ENCODE measurements around the gene TNS4. TPM values are rescaled to one million over a fixed set of nuclear protein-coding genes. Genes with fewer than 3 reads are reported as not detected.

The TNS4 gene
- polyA plus RNA-seq, 3 donors = 0.06 to 0.17 TPM; not detected in 1

DNA sequence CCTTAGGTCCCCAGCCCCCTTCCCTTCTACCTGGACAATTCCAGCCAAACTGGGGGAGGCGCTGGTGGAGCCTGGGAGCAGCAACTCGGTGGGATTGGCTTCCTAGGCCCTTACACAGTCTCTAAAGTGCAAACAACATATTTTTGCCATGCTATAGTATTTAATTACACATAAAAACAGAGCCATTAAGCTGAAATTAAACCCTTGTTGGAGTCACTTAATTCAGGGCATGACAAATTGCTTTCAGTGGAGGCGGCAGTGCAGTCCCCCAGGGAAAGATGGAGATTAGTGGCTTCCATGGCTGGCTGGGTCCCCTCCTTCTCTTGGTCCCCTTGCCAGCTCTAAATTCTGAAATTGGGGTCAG lies 40.8 kb downstream of the TNS4 start:
- DNase-seq (ENCODE audit: low read depth in 3 of 3, low spot score in 2 of 3) = no peak

DNA sequence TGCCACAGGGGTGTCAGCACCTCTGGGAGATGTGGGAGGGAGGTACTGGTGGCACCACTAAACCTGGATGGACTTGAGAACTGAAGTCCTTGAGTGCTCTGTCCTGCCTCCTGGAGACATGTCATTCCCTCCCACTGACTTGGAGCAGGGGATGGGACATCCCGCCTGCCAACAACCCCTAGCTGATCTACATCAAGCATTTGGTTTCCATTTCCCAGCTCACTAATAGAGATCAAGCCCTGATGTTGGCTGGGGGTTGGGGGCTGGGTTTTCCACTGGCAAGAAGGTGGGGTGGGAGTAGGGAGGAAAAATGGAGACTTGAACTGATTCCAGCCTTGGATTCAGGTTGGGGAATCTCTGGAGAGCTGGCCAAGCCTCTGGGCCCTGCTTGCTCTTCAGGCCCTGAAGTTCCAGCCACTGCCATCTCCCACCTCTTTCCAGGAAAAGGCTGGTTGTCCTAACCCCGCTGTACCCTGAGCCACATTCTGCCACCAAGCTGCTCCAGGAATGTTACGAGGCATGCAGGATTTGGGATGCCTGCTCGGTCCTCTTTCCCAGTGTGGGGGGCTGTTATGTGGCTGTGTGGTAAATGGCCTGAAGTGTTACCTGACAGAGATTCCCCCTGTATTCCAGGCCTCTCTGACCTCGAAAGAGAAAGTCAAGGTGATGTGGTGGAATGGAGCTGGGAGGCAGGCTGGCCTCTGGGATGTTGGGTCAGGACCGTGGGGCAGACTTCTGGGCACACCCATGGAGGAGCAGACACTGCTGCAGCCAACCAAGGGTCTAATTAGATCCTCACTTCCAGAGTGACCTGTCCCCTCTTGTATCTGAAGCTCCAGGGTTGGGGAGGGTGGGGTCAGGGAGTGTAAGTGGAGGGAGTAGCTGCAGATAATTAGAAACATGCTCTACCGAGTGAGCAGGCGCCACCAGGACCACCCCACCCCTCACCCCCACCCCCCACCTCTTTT lies 41.5 kb downstream of the TNS4 start:
- no peak for DNase-seq (ENCODE audit: low read depth in 3 of 3, low spot score in 2 of 3)

DNA sequence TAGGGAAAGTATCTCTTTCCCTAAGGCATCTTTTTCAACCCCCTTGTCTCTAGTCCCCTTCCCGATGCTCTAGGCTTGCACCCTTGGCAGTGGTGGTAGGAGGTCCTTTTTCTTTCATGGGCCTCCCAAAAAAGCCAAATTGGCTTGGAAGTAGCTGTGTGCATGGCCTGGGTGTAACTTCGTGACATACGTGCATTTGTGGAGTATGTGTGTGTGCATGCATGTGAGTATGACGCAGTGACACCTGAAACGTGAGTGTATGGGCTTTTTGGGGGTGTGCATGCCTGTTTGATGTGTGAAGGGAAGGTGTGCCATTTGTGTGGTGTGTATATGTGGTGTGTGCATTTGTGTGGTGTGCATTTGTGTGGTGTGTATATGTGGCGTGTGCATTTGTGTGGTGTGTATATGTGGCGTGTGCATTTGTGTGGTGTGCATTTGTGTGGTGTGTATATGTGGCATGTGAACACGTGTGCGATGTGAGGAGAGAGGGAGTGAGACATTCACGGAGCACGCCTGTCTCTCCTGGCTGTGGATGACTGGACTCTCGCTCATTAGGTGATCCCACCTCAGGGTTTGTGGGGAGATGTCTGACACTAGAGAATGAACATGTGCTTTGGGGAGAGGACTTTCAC lies 42.5 kb downstream of the TNS4 start:
- DNase-seq (ENCODE audit: low read depth in 3 of 3, low spot score in 2 of 3) = no peak

DNA sequence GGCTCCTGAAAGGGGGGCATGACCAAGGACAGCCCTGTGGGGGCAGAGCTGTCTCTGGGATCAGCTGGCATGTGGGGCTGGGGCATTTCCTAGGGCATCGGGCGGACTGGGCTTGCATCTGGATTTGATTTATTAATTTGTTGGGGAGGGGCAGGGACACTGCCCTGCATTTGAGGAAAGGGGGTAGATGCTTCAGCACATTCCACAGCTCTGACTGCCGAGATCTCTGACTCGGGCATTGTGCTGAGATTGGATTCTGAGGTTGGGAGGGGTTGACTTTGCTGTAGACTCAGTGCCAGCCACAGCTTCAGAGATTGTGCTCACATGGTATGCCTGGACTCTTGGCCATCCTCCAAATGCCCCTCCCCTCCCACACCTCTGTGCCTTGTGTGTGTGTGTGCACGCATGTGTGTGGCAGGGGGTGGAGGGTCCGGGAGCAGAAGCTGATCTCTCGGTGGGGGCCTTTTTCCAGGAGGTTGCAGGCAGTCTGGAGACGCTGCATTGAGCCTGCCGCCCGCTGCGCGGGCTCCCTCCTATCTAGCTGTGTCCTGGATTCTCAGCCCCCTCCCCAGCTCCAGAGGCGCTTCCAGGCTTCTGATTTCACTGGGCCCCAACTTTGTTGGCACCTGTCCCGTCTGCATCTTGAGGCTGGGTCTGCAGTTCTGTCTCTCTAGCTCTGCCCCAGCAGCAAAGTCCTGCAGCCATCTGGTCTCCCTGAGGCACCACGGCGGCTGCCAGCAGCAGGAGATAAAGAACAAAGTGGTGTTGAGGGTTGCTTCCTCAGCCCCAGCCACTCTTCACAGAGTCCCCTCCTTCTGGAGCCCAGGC lies 43.2 kb downstream of the TNS4 start:
- no peak for DNase-seq (ENCODE audit: low read depth in 3 of 3, low spot score in 2 of 3)

DNA sequence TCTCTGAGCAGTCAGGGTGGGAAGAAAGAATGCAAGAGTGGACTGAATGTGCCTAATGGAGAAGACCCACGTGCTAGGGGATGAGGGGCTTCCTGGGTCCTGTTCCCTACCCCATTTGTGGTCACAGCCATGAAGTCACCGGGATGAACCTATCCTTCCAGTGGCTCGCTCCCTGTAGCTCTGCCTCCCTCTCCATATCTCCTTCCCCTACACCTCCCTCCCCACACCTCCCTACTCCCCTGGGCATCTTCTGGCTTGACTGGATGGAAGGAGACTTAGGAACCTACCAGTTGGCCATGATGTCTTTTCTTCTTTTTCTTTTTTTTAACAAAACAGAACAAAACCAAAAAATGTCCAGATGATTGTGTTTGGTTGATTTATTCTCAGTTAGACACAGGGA lies 44.1 kb downstream of the TNS4 start:
- no peak for DNase-seq (ENCODE audit: low read depth in 3 of 3, low spot score in 2 of 3)

DNA sequence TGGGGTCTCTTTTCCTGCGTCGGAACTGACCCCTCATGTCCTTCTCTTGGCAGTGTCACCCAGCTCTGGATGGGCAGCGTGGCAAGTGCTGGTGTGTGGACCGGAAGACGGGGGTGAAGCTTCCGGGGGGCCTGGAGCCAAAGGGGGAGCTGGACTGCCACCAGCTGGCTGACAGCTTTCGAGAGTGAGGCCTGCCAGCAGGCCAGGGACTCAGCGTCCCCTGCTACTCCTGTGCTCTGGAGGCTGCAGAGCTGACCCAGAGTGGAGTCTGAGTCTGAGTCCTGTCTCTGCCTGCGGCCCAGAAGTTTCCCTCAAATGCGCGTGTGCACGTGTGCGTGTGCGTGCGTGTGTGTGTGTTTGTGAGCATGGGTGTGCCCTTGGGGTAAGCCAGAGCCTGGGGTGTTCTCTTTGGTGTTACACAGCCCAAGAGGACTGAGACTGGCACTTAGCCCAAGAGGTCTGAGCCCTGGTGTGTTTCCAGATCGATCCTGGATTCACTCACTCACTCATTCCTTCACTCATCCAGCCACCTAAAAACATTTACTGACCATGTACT lies 44.9 kb downstream of the TNS4 start:
- DNase-seq (ENCODE audit: low read depth in 3 of 3, low spot score in 2 of 3) = no peak

DNA sequence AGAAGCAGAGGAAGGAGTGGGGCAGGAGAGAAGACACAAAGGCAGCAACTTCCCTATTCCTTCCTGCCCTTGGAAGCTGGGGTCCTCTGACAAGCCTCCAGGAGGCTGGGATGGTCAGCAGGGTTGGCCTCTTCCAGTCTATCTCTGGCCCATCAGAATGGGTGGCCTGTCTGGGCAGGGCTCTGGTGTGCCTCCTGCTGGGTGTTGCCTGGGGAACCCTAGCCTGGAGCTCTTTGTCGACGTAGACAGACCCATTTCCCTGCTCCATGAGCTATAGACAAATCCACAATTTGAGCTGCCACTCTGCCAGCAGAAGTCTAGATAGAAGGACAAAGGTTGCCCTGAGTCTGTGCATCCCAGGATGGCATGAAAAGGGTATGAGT lies 46.8 kb downstream of the TNS4 start:
- DNase-seq (ENCODE audit: low read depth in 3 of 3, low spot score in 2 of 3) = no peak

DNA sequence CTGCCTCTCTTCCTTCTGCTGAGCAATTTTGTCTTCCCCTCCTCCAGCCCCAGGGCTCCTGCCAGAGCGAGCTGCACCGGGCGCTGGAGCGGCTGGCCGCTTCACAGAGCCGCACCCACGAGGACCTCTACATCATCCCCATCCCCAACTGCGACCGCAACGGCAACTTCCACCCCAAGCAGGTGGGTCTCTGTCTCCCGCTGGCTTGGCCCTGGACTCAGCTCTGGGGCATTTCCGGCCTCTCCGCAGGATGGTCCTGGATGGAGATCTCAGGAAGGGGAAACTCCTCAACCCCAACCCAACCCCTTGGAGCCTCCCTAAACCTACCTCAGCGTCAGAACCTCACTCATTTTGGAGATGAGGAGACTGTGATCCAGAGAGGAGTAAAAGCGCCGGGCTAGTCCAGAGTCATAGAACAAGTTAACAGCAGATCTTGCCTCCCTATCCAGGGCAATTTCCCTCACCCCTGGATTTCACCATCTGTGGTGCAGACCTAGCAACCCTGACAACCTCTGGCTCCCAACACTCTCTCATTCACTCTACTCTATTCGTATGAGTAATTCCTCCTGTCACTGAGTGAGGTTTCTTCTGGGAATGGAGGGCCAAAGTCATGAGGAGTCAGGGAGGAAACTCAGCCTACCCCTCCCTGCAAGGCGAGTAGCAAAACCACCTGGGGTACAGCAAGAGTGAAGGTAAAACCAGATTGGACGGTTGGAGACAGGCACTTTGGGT lies 47.4 kb downstream of the TNS4 start:
- no peak for DNase-seq (ENCODE audit: low read depth in 3 of 3, low spot score in 2 of 3)

DNA sequence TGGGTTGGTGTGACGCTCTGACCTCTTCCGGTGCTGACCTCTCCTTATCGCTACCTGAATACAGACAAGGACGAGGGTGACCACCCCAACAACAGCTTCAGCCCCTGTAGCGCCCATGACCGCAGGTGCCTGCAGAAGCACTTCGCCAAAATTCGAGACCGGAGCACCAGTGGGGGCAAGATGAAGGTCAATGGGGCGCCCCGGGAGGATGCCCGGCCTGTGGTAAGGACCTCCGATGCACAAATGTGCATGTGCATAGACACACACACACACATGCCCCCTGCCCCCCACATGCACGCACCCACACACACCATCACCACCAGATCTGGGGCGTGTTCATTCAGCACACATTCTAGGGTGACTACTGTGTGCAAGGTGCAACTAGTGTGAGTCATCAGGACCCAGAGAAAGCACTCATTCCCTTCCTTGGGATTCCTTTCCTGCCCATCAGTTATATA lies 48.5 kb downstream of the TNS4 start:
- DNase-seq (ENCODE audit: low read depth in 3 of 3, low spot score in 2 of 3) = no peak

DNA sequence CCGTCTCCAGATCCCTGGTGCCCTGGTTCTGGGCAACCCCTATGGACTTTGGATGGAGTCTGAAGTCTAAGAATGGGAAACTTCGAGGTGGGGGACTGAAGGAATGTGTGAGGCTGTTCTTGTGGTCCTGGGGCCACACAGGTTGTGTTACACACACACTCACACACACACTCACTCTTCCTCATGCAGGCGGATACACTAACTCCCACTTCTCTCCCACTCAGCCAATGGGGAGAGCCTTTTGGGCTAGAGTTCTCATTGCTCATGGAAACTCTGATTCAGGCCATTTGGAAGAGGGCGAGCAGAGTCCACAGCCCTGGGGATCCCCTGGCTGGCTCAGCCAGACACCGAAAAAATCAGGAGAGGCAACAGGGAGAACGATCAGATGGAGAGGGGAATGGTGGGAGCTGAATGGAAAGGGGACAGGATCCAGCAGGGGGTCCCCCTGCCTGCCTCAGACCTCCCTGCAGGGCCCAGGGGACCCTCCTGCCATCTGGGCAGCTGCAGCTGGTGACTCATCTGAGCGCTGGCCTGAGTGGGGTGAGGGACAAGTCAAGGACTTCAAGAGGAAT lies 49.1 kb downstream of the TNS4 start:
- no peak for DNase-seq (ENCODE audit: low read depth in 3 of 3, low spot score in 2 of 3)

DNA sequence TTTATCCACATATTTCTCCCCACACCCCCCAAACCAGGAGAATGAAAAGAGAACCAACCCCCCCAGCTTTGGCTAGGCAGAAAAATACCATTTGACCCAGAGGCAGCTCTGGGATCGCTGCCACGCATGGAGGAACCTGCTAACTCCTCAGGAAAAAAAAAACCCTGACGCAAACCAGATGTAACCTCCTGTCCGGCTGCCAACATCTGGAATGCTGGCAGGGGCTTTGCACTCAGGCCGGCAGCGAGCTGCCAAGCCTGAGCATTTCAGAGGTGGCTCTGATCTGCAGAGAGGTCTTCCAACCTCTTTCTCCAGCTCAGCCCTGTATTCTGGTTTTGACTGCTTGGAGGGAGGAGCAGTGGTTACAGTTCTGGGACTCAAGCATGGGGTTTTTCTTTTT lies 50.0 kb downstream of the TNS4 start:
- no peak for DNase-seq (ENCODE audit: low read depth in 3 of 3, low spot score in 2 of 3)

DNA sequence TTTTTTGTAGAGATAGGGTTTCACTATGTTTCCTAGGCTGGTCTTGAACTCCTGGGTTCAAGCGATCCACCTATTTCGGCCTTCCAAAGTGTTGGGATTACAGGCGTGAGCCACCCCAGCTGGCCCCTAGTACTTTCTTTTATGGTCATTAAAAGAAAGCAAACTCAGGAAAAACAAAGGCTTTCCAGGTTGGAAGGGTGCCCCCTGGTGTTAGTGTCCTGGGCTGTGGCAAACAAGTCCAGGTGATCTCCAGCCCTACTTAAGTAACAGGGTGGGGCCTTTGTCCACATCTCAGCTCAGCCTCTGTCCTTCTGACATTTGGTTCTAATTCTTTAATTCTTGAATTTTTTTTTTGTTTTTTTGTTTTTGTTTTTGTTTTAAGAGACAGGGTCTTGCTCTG lies 51.2 kb downstream of the TNS4 start:
- DNase-seq (ENCODE audit: low read depth in 3 of 3, low spot score in 2 of 3) = no peak

DNA sequence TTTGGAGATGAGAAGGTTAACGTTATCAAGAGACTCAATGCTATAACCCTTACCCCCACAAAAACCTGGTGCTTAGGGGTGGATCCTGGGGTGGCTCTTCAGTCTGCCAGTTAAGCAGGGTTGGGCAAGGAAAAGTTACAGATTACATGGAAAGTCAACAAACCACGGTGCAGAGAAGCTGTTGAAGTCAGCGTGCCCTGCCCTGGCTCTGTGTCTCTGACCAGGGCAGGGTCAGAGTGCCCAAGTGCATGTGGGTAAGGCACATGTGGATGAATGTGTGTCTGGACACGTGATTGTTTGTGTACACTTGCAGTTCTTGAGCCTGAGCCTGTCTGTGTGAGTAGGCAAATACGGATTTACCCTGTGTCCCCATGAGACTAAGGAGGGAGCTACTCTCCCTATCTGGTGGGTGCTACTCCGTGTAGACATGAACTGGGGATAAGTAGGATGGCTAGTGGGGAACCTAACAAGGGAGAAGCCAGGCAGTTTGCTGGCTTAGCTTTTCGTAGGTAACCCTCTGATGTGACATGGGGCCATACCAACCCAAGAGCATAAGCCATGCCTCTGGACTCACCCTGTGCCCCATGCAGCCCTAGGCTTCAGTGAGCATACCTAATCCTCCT lies 52.7 kb downstream of the TNS4 start:
- no peak for DNase-seq (ENCODE audit: low read depth in 3 of 3, low spot score in 2 of 3)

DNA sequence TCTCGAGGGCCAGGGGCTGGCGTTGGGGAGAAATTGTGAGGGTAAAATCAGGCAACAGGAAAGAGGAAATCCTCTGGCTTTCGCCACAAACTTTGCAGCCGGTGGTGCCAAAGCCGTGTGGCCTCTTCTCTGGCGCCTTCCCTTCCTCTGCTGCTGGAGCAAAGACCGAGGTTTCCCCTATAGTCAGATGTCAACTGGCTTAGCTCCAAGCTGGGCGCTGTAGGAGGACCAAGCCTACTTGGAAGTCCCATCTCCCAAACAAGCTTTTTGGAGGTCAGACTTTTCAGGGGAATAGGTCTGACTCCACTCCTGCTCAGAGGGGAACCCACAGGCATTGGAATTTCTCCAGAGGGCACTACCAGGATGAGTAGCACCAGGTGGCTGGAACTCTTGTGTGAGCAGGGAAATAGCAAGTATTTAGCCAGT lies 53.2 kb downstream of the TNS4 start:
- no peak for DNase-seq (ENCODE audit: low read depth in 3 of 3, low spot score in 2 of 3)

DNA sequence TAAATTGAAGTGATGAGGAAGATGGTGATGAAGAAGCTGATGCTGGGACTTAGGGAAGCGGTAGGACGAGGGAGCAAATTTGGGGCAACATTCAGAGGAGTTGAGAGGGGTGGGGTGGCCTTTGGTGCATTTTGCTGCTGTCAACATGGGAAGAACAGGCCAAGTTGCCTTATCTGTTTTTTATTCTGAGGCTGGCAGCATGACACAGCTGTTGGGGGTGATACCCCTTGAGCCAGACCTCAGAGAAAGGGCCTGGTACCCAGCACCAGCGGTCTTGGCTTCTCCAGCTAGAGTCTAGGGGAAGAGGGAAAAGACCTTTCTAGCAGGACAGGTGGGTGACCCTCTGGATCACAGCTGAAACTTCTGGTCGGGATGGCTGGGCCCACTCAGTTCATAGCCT lies 53.6 kb downstream of the TNS4 start:
- no peak for DNase-seq (ENCODE audit: low read depth in 3 of 3, low spot score in 2 of 3)

DNA sequence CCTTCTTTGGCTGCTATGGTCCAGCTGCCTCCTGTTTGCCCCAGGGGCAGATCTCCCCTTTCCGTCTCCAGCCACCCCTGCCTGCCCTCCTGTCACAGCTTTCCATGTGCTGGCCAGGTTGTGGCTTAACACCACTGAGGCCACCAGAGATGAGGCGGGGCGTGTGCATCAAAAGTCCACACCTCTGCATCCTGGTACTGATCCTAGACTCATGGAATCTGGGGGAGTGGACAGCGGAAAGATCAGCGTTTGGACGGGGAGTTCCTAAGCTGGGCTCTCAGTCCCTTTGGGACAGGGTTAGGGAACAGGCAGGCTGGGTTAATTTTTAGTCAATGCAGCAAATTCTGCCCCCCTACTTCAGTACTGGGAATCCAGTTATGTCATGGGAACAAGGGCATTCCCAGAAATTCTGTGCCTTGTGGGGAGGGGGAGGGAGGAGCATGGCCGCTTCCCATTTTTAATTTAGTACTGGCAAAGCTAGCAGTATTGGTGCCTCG lies 54.2 kb downstream of the TNS4 start:
- DNase-seq (ENCODE audit: low read depth in 3 of 3, low spot score in 2 of 3) = no peak

DNA sequence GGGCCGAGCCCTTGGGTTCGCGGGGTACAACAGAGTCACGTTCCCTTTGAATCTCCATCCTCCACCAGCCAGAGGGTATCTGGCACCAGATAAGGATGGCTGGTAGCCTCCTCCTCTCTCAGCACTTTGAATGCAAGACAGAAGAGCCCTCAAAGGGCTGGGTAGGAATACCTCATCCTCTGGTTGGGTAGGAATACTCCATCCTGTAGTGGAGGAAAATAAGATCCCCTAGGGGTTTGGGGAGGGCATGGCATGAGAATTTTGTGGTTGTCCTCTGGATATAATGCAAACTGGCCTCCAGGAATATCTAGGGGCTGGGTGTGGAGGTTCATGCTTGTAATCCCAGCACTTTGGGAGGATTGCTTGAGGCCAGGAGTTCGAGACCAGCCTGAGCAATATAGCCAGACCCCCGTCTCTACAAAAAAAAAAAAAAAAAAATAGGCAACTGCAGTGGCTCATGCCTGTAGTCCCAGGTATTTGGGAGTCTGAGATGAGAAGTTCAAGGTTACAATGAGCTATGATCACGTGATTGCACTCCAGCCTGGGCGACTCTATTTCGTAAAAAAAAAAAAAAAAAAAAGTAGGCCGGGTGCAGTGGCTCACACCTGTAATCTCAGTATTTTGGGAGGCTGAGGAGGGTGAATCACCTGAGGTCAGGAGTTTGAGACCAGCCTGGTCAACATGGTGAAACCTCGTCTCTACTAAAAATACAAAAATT lies 55.5 kb downstream of the TNS4 start:
- DNase-seq (ENCODE audit: low read depth in 3 of 3, low spot score in 2 of 3) = no peak

DNA sequence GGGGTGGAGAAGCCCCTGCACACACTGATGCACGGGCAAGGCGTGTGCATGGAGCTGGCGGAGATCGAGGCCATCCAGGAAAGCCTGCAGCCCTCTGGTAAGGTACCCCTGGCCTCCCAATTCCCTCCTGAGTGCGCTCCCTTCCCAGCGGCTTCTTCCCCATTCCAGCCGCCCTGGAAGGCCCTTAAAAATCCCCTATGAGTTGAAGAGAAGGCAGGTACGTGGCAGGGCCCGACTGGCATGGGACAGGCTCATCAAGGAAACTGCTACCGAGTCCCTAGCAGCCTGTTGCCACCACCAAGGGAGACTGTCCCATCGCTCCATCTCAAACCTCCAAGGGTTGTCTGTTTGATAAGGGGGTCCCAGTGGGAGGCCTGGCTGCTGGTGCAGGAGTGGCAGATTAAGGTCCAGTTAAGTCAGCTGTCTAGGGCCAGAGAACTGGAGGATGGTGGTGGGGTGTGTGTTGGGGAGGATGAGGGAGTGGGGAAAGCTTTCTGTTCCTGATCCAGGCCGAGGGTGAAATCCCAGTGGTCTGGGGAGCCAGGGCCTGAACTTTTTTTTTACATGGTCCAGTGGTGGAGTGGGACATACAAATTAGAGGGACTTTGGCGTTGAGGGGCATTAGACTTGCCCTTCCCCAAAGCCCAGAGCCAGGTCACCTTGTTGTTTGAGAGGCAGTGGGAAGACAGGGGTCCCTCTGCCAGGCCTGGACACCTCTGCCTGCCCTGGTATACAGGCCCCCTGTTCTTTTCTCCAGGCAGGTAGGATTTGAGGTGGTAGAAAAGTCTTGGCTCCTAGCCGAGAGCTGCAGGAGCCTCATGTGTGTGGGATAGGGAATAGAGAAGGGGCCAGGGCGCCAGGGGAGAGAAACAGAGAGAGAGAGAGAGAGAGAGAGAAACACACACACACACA lies 57.2 kb downstream of the TNS4 start:
- no peak for DNase-seq (ENCODE audit: low read depth in 3 of 3, low spot score in 2 of 3)

Data from right renal cortex interstitium (tissue), 3 donors.